Stomach (tissue), 9 donors: ENCODE measurements around the gene PTPA. TPM values are rescaled to one million over a fixed set of nuclear protein-coding genes. Genes with fewer than 3 reads are reported as not detected.
"Not testable (repeated sequence)": the region's sequence is repeated elsewhere in the genome, so short reads cannot be mapped to it uniquely, and the experiment has no call there.

Experiments
- DNase-seq, 2 donors: peaks; one replicate each; pipeline versions ENCODE4 v3.0.0 to v3.0.0-alpha.2; 2013 to 2019
- H3K27ac ChIP-seq, 5 donors: fragments of 200-600 bp in 4 of 5; sonication (generic) in 4 of 5; one replicate each; pipeline ENCODE4 v1.5.1; 2013 to 2019; ENCODE audit warnings: mild to moderate bottlenecking in 1 of 5, moderate library complexity in 1 of 5
- H3K27me3 ChIP-seq, 3 donors: fragments of 200-600 bp; sonication (generic); one replicate each; pipeline ENCODE4 v1.5.1; 2017 to 2019; ENCODE audit warnings: mixed run types in 1 of 3
- H3K36me3 ChIP-seq, 4 donors: fragments of 200-600 bp; sonication (generic); 1 replicate in 3 of 4; 2 replicates in 1 of 4; pipeline ENCODE4 v1.5.1; 2016 to 2019
- H3K4me1 ChIP-seq, 4 donors: fragments of 200-600 bp; sonication (generic); one replicate each; pipeline ENCODE4 v1.5.1; 2016 to 2019
- H3K4me3 ChIP-seq, 4 donors: fragments of 200-600 bp; sonication (generic) in 3 of 4; one replicate each; pipeline ENCODE4 v1.5.1; 2016 to 2019; ENCODE audit warnings: mild to moderate bottlenecking in 1 of 4
- H3K9me3 ChIP-seq, 4 donors: fragments of 200-600 bp; sonication (generic); one replicate each; pipeline ENCODE4 v1.5.1; 2016 to 2019
- CTCF ChIP-seq, 7 experiments: fragments of 450-650 bp in 4 of 7; fragments of 200-600 bp in 3 of 7; sonication (generic) in 3 of 7; IDR thresholded peaks; one replicate each; pipeline ENCODE4 v1.5.1; 2016 to 2019; ENCODE audit warnings: antibody characterized with exemption in 7 of 7, control low read depth in 2 of 7, mild to moderate bottlenecking in 1 of 7
- EP300 ChIP-seq: sonication (generic); formaldehyde crosslinking; IDR thresholded peaks from one replicate; pipeline ENCODE4 v1.6.1; 2017; ENCODE audit warnings: antibody characterized with exemption
- POLR2A ChIP-seq, 4 donors: fragments of 450-650 bp; IDR thresholded peaks; one replicate each; pipeline ENCODE4 v1.6.1; 2016; ENCODE audit warnings: antibody characterized with exemption in 4 of 4, control low read depth in 2 of 4, mild to moderate bottlenecking in 1 of 4, moderate library complexity in 1 of 4
- POLR2AphosphoS5 ChIP-seq, 3 donors: sonication (generic); formaldehyde crosslinking; IDR thresholded peaks; one replicate each; pipeline ENCODE4 v1.6.1; 2016; ENCODE audit warnings: antibody characterized with exemption in 3 of 3
- WGBS, 5 donors: extraction: QIAGEN DNeasy Blood & Tissue Kit in 3 of 5; methylation state at CpG; one replicate each; pipeline versions ENCODE4 v1.1.5 to v1.1.7; 2013 to 2018; 5-methylcytosine and 5-hydroxymethylcytosine counted together
- intact Hi-C: fragments of 100-400 bp; cut with DNase I; formaldehyde crosslinking; loops from one replicate; pipeline ENCODE4 v1.15.1; 2023; ENCODE audit warnings: low total_unique reads
- polyA plus RNA-seq, 3 donors: library from polyadenylated mRNA; stranded (reverse); fragments of 200-250 nt; gene quantifications; one replicate each; pipeline ENCODE4 v1.2.3, GENCODE V29; 2013
- total RNA-seq, 5 donors: library from RNA; depleted of rRNA; stranded (reverse); fragments of >200 nt; gene quantifications; one replicate each; pipeline versions ENCODE4 v1.1.0 to v1.2.3, GENCODE V29; 2014 to 2016
- donor health status: healthy with polysubstance abuse.
- donor health status: Bipolar disorder and iron deficiency.
- donor health status: healthy.

The PTPA gene
- total and polyA plus RNA-seq, 8 donors: 12.3 to 118 (median 73.6) TPM

DNA sequence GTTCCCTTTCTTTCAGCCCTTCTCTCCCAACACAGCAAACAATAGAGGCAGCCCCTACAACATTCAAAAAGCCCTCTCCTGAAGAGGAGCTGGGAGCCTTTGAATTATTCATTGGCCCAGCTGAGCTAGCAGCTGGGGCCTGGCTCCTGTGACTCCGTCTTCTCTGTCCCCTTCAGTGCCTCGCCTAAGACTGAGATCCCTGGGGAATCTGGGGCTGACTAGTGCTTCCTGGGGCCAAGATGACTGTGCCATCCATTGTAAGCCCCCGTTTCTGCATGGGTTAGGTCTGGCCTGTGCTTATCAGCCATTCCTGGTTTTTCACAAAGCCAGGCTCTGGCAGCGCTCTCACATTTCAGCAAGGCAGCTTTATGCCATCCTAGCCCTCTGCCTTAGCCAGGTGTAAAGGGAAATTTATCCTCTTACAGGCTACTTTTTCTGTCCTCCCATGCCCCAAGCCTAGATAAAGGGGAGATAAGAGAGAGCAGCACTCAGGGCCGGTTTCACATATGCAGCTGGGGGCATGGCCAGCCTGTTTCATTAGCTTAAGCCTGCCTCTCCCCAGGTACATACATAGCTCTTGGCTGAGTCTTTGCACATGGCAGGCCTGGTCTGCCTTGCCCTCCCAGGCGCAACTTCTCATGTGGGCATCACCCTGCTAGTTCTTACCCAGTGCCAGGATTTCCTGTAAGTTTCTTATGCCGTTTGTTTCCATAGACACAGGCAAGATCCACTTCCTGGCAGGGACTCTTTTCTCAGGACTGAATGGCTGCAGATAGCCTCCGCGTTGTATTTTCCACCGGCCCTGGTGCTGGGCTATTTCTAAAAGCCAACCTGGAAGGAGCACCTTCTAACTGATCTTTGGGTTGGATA is 15.8 kb downstream of the PTPA start:
- TF ChIP-seq POLR2AphosphoS5 (IDR thresholded peaks at IDR 0.05): no peak
- no peak for TF ChIP-seq EP300
- no peak for TF ChIP-seq POLR2A (IDR thresholded peaks at IDR 0.05)
- no peak for TF ChIP-seq CTCF (IDR thresholded peaks at IDR 0.05)
- WGBS, 5 donors: 50 to 62% (median 55%) methylated on average over 10 of the region's 10 CpGs
- intact Hi-C loops: no loop called here
- H3K27ac ChIP-seq: peak overlapping the region in 1 of 5 donors; percentile 26
- H3K36me3 ChIP-seq: peaks cover 19 to 96% (median 87%) of the 10 kb centered on the region in 4 donors
- no peaks in the 10 kb centered on the region for H3K9me3 ChIP-seq
- peaks cover 0 to 20% (median 16%) of the 10 kb centered on the region in 4 donors for H3K4me1 ChIP-seq
- H3K27me3 ChIP-seq: no peaks in the 10 kb centered on the region
- no peak for DNase-seq
- H3K4me3 ChIP-seq: no peak overlapping the region

GRCh38 chr9:129128689-129129088 is 17.5 kb downstream of the PTPA start:
- H3K27me3 ChIP-seq: no peaks in the 10 kb centered on the region
- DNase-seq: no peak
- H3K9me3 ChIP-seq: no peaks in the 10 kb centered on the region
- 90 to 95% (median 92%) methylated on average over 5 of the region's 5 CpGs for WGBS, 5 donors
- no peak overlapping the region for H3K27ac ChIP-seq
- peaks cover 6 to 94% (median 85%) of the 10 kb centered on the region in 4 donors for H3K36me3 ChIP-seq
- H3K4me3 ChIP-seq: no peak overlapping the region
- intact Hi-C loops: no loop called here
- TF ChIP-seq POLR2AphosphoS5 (IDR thresholded peaks at IDR 0.05) (no peak), CTCF (IDR thresholded peaks at IDR 0.05) (no peak), POLR2A (IDR thresholded peaks at IDR 0.05) (no peak), EP300 (no peak)
- peaks cover 0 to 25% (median 18%) of the 10 kb centered on the region in 4 donors for H3K4me1 ChIP-seq

GRCh38 chr9:129130271-129130670 is 19.1 kb downstream of the PTPA start:
- H3K27ac ChIP-seq, H3K4me3 ChIP-seq, DNase-seq, H3K27me3 ChIP-seq, H3K9me3 ChIP-seq: not testable (repeated sequence)
- WGBS, 5 donors: 89 to 91% (median 91%) methylated on average over 7 of the region's 7 CpGs
- Histone ChIP-seq H3K4me1 (peaks cover 0 to 23% (median 14%) of the 10 kb centered on the region in 4 donors), H3K36me3 (peaks cover 7 to 92% (median 85%) of the 10 kb centered on the region in 4 donors)
- intact Hi-C loops: loop anchor here (10.0 kb wide), 1 partner anchor 655 kb away; no protein-coding TSS in a partner anchor

DNA sequence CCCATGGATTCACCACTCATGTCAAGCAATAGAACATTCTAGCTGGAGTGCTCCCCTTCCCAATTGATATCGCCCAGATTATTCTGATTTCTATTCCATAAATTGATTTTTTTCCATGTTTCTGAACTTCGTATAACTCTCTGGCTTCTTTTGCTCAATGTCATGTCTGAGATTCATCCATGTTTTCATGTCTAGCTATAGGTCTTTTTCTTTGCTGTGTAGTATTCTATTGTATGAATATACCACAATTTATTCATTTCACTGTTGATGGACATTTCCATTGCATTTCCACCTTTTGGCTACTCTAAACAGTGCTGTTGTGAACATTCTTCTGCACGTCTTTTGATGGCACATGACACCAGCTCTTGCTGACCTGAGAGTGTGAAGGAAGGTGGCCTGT is 19.6 kb downstream of the PTPA start:
- 64 to 81% (median 66%) methylated on average over 3 of the region's 3 CpGs for WGBS, 5 donors

More for the DNA sequence above, 19.6 kb downstream of the PTPA start:
- Histone ChIP-seq H3K4me1 (peaks cover 0 to 23% (median 14%) of the 10 kb centered on the region in 4 donors), H3K27me3 (no peaks in the 10 kb centered on the region), H3K4me3 (no peak overlapping the region), H3K36me3 (peaks cover 12 to 92% (median 85%) of the 10 kb centered on the region in 4 donors), H3K9me3 (no peaks in the 10 kb centered on the region), H3K27ac (no peak overlapping the region)
- DNase-seq: no peak
- TF ChIP-seq POLR2AphosphoS5 (IDR thresholded peaks at IDR 0.05) (no peak), POLR2A (IDR thresholded peaks at IDR 0.05) (no peak), CTCF (IDR thresholded peaks at IDR 0.05) (no peak), EP300 (no peak)
- intact Hi-C loops: loop anchor here (10.0 kb wide), 1 partner anchor 654 kb away; no protein-coding TSS in a partner anchor
